ENCODE results near the gene ETV6. TPM values are rescaled to one million over a fixed set of nuclear protein-coding genes. Genes with fewer than 3 reads are reported as not detected.

ETV6 gene
- total RNA-seq, 1 donor from 2014 or later = 117 TPM

DNA sequence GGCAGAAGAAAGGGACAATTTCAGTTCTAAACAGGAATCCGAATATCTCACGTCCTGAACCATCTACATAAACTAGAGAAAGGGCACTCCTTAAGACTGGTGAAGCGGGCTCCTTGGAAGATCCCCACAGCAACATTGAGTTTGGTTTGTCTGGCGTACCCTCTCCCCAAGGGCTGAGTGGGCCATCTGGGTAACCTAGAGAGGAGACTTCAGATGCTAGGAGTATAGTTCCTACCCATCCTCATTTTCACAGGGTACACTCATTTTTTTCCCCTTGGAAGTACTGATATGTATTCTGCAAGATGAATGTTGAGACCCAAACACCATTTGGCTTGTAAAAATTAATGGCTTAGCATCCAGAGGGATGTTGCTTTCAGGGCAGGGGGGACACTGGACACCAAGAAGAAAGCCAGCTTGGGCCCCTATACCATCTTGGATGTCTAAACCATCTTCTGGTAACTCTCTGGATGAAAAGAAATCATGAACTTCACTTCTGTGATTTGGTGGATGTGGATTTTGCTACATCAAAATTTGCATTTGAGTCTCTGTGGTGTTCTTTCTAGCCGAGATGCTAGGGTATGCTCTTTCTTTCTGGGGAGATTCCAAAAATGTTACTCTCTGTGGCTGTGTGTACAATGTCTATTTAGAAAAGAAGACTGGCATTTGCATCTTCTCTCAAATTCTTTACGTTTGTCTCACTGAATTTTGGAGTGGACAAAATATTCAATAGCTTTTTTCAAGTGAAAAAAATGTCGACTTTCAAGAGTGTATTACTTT, 97.7 kb downstream of the ETV6 start:
- Mint-ChIP-seq H3K4me1 (ENCODE audit: low read depth) (peaks cover 76% of the 10 kb centered on the region), H3K27ac (peak overlapping the region; percentile 44)

DNA sequence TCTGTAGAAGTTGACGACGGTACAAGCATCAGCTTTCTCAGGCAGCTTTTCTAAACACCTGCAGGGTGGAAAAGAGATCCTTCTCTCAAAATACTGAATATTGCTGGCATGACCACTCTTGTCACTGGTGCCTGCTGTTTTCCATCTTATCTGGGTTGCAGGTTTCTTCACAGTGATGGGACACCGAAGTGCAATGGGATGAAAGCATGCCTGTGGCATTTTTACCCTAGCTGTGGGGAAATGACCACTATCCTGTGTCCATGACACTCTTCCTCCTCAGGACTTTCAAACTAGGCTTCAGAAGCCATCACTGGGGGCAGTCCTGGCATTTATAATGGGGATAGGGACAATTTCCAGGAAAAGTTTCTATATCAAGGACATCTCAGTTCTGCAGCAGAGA, 98.5 kb downstream of the ETV6 start:
- Mint-ChIP-seq H3K36me3 (ENCODE audit: low read depth) (peaks cover 36% of the 10 kb centered on the region), H3K4me3 (no peak overlapping the region), H3K9me3 (no peaks in the 10 kb centered on the region), H3K27ac (no peak overlapping the region), H3K27me3 (ENCODE audit: insufficient read depth) (no peaks in the 10 kb centered on the region), H3K4me1 (ENCODE audit: low read depth) (peaks cover 80% of the 10 kb centered on the region)
- DNase-seq (ENCODE audit: low spot score) = no peak
- intact Hi-C loops (cut with micrococcal nuclease) = no loop called here

More for the DNA sequence above, 97.7 kb downstream of the ETV6 start:
- Mint-ChIP-seq H3K4me3 (no peak overlapping the region), H3K36me3 (ENCODE audit: low read depth) (peaks cover 33% of the 10 kb centered on the region), H3K27me3 (ENCODE audit: insufficient read depth) (no peaks in the 10 kb centered on the region), H3K9me3 (no peaks in the 10 kb centered on the region)
- no peak for DNase-seq (ENCODE audit: low spot score)
- intact Hi-C loops (cut with micrococcal nuclease) = no loop called here

DNA sequence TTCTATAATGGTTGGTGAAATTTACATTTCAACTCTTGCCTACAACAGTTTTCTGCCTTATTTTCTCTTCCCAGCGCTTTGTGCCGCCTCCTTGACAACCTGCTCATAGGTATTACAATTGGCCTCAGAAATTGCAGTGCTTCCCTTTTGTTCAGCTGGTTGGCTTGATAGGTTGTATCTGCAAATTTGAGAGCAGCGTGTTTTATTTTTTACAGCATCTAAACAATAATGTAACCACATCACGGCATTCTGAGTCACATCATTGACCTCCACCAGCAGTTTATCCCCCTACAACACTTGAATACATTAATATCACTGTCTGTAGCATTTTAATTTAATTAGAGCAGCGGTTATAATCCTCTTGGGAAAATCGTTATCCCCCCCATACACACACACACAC, 99.4 kb downstream of the ETV6 start:
- no peak overlapping the region for H3K27ac Mint-ChIP-seq
- H3K9me3 Mint-ChIP-seq = no peaks in the 10 kb centered on the region
- H3K36me3 Mint-ChIP-seq (ENCODE audit: low read depth) = peaks cover 44% of the 10 kb centered on the region
- H3K4me1 Mint-ChIP-seq (ENCODE audit: low read depth) = peaks cover 80% of the 10 kb centered on the region
- H3K27me3 Mint-ChIP-seq (ENCODE audit: insufficient read depth) = no peaks in the 10 kb centered on the region
- intact Hi-C loops (cut with micrococcal nuclease) = no loop called here
- no peak overlapping the region for H3K4me3 Mint-ChIP-seq
- no peak for DNase-seq (ENCODE audit: low spot score)

DNA sequence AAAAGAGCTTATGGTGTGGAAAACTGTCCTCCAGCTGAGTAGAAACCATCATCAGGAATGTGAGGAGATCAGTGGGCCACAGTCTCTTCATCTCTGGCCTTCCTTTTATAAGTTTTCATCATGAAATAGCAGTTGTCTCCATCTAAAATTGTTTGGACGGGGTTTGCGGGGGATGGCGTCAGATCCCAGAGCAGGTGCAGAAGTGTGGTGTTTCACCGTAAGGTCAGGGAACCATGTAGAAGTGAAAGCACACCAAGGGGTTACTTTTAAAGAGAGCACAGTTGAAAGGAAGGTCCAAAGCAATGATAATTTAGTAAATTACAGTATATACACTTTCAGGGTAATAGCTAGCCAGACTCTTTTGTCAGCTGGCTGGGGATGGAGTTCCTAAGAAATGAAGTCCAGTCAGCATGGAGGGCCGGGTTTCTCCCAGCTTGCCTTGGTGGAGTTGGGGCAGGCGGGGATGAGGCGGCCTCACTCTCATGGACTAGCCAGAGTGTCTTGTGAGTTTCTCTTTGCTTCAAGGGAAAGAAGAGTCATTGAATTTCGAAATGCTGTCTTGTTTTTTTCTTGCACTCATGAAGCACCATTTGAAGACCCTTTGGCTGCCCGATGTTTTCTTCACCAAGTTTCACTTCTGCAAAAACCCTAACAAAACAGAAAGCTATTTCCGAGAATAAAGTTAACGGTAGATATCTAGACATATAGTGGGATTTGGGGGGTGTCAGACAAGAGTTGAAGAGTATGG, 100.6 kb downstream of the ETV6 start:
- no peak for DNase-seq (ENCODE audit: low spot score)
- peaks cover 55% of the 10 kb centered on the region for H3K36me3 Mint-ChIP-seq (ENCODE audit: low read depth)
- H3K27ac Mint-ChIP-seq = peak overlapping the region; percentile 18
- no peaks in the 10 kb centered on the region for H3K27me3 Mint-ChIP-seq (ENCODE audit: insufficient read depth)
- no peak overlapping the region for H3K4me3 Mint-ChIP-seq
- intact Hi-C loops (cut with micrococcal nuclease) = no loop called here
- H3K4me1 Mint-ChIP-seq (ENCODE audit: low read depth) = peaks cover 81% of the 10 kb centered on the region
- H3K9me3 Mint-ChIP-seq = no peaks in the 10 kb centered on the region

DNA sequence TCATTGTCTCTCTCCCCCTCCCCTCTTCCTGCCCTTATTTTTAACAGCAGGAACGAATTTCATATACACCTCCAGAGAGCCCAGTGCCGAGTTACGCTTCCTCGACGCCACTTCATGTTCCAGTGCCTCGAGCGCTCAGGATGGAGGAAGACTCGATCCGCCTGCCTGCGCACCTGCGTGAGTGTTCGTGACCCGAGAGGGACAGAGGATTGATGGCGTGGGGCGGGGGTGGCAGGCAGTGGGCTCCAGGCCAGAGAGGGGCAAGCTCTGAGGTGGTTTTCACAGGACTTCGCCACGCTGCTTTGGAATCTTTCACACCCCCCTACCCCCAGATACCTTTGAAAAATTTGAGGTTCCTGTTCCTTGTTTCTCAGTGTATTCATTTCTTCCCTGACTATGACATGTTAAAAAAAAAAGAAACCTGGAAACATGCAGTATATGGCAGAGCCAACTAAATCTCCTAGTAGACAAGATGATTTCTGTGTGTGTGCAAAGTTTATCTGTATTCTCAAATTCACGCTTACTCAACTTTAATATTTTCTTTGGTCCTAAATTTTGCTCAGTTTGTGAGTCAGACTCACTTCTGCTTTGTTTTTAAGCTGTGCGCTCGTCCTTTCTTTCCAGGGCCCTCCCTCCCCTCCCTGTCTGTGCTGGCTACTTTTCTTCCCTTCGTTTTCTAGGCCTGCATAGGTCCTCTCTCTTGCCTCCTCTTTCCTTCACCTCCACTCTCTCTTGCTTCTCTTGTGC, 103.1 kb downstream of the ETV6 start:
- H3K27ac Mint-ChIP-seq = peak overlapping the region; percentile 56
- peaks cover 72% of the 10 kb centered on the region for H3K4me1 Mint-ChIP-seq (ENCODE audit: low read depth)

DNA sequence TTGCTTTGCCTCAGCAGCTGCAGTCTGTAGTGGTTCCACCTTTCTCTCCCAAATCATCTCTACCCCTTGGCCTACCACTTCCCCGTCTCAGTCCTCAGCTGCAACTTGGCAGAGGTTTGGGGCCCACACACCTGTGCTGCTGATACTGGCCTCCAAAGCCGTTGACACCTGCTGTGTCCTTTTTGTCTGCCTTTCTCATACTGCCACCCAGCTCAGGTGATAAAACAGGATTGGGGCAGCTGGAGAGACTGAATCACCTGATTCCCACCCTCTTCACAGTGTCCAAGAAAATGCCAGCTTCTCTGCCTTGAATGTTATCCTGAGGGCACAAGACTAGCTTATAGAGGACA, 103.7 kb downstream of the ETV6 start:
- H3K36me3 Mint-ChIP-seq (ENCODE audit: low read depth) = peaks cover 54% of the 10 kb centered on the region
- peak overlapping the region; percentile 56 for H3K27ac Mint-ChIP-seq

More for the DNA sequence above, 103.1 kb downstream of the ETV6 start:
- no peaks in the 10 kb centered on the region for H3K9me3 Mint-ChIP-seq
- H3K36me3 Mint-ChIP-seq (ENCODE audit: low read depth) = peaks cover 54% of the 10 kb centered on the region
- no peak for DNase-seq (ENCODE audit: low spot score)
- intact Hi-C loops (cut with micrococcal nuclease) = no loop called here
- no peaks in the 10 kb centered on the region for H3K27me3 Mint-ChIP-seq (ENCODE audit: insufficient read depth)
- H3K4me3 Mint-ChIP-seq = no peak overlapping the region

DNA sequence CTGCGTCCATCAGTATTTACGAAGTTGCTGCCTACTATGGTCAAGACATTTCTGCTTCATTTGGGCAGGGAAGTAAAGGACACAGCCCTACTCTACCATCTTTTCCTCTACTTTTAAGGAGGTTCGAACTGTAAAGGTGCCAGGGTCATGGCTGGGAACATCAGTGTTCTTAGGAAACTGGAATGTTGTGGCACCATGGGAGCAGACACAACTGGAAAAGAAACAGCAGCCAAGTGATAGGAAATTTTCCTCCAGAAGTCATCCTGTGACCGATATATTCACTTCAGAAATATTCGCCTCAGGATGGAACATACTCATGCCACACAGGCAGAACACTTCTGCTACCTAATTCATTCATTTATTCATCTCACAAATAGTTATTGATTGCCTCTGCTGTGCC, 104.4 kb downstream of the ETV6 start:
- Mint-ChIP-seq H3K9me3 (no peaks in the 10 kb centered on the region), H3K27ac (peak overlapping the region; percentile 40), H3K4me3 (no peak overlapping the region)

More for the DNA sequence above, 103.7 kb downstream of the ETV6 start:
- intact Hi-C loops (cut with micrococcal nuclease) = no loop called here
- no peak for DNase-seq (ENCODE audit: low spot score)
- Mint-ChIP-seq H3K4me3 (no peak overlapping the region), H3K9me3 (no peaks in the 10 kb centered on the region), H3K4me1 (ENCODE audit: low read depth) (peaks cover 67% of the 10 kb centered on the region), H3K27me3 (ENCODE audit: insufficient read depth) (no peaks in the 10 kb centered on the region)

DNA sequence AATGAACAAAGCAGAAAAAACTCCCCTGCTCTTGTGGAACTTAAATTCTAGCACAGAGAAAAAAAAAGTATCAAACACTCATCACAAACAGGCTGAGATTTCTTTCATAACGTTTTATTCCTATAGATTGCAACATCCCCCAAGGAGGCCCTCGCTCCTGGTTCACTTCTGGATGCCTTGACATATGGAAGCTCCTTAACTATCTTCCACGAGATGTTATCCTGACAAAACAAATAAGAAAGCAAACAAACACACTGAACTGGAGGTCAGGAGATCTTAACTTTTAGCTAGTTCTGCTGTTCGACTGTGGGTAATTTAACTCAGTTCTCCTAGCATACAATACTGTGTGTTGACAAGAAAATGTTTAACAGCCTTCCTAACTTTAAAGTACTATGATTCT, 104.8 kb downstream of the ETV6 start:
- no peaks in the 10 kb centered on the region for H3K9me3 Mint-ChIP-seq
- H3K27ac Mint-ChIP-seq = no peak overlapping the region
- H3K4me1 Mint-ChIP-seq (ENCODE audit: low read depth) = peaks cover 67% of the 10 kb centered on the region

More for the DNA sequence above, 104.4 kb downstream of the ETV6 start:
- Mint-ChIP-seq H3K27me3 (ENCODE audit: insufficient read depth) (no peaks in the 10 kb centered on the region), H3K4me1 (ENCODE audit: low read depth) (peaks cover 67% of the 10 kb centered on the region), H3K36me3 (ENCODE audit: low read depth) (peaks cover 57% of the 10 kb centered on the region)
- intact Hi-C loops (cut with micrococcal nuclease) = no loop called here
- DNase-seq (ENCODE audit: low spot score) = no peak

DNA sequence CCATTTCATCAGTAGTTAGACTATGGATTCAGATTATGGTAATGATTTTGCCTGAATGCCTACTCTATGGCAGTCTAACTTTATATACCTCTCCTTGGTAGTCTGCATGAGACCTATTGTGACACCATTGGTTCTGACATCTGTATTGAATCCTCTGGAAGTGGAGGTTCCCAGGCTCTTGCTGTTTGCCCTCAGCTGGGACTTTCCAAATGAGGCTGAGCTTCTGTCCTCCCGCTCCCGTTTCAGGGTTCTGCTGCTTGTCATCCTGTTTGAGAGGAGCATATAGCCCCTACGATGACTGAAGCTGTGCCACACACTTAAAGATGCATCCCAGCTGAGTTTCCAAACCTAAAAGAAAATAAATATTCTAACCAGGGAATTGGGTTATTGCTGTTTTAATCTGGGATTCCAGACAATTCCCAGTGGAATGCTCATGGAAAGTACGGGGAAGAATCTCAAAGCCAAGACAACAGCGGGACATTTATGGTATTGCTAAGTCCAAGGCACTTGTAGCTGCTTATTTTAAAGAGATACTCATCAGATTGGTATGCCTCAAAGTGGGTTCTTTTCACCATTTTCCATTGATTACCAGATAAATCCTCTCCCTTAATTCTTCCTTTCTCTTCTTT, 105.9 kb downstream of the ETV6 start:
- Mint-ChIP-seq H3K9me3 (no peaks in the 10 kb centered on the region), H3K36me3 (ENCODE audit: low read depth) (peaks cover 59% of the 10 kb centered on the region), H3K27me3 (ENCODE audit: insufficient read depth) (no peaks in the 10 kb centered on the region), H3K4me3 (no peak overlapping the region), H3K4me1 (ENCODE audit: low read depth) (peaks cover 67% of the 10 kb centered on the region), H3K27ac (no peak overlapping the region)
- no peak for DNase-seq (ENCODE audit: low spot score)
- intact Hi-C loops (cut with micrococcal nuclease) = no loop called here

More for the DNA sequence above, 104.8 kb downstream of the ETV6 start:
- DNase-seq (ENCODE audit: low spot score) = no peak
- Mint-ChIP-seq H3K4me3 (no peak overlapping the region), H3K27me3 (ENCODE audit: insufficient read depth) (no peaks in the 10 kb centered on the region), H3K36me3 (ENCODE audit: low read depth) (peaks cover 56% of the 10 kb centered on the region)
- intact Hi-C loops (cut with micrococcal nuclease) = no loop called here

DNA sequence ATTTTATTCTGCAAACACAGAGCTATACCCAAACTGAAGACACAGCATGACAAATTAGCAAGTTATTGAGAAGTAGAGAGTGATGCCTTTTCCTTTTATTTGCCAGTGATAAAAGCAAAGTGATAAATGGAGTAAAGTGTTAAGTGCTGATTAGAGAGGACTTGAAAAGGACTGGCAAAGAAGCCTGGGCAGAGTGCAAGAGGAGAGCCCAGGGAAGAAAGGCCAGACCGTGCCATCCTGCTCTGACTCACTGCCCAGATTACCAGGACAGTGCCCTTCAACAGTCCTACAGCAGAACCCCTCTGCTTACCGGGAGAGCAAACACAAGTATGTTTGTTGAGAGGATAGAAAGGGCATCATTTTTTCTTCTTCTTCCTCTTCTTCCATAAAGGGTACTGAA, 106.5 kb downstream of the ETV6 start:
- DNase-seq (ENCODE audit: low spot score) = no peak
- intact Hi-C loops (cut with micrococcal nuclease) = no loop called here
- Mint-ChIP-seq H3K4me1 (ENCODE audit: low read depth) (peaks cover 71% of the 10 kb centered on the region), H3K36me3 (ENCODE audit: low read depth) (peaks cover 63% of the 10 kb centered on the region), H3K27ac (no peak overlapping the region), H3K4me3 (no peak overlapping the region), H3K27me3 (ENCODE audit: insufficient read depth) (no peaks in the 10 kb centered on the region), H3K9me3 (no peaks in the 10 kb centered on the region)

DNA sequence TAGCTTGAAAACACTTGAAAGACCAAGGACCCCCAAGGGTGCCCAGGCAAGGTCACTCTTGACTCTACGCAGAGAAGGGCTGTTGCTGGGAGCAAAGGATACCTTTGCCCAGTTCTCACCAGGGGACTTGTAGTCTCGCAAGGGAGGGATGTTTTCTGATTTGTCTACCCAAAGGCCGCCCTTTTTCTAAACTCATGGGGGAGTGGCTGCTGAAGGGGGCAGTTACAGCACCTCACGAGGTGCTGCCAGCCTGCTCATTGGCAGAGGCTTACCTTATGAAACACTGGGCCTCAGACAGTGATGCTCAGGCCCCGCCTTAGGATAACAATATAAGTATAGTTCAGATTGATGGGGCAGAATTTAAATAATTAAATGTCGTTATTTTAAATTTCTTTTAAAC, 107.0 kb downstream of the ETV6 start:
- no peak overlapping the region for H3K4me3 Mint-ChIP-seq
- H3K27ac Mint-ChIP-seq = no peak overlapping the region
- intact Hi-C loops (cut with micrococcal nuclease) = no loop called here
- DNase-seq (ENCODE audit: low spot score) = no peak
- no peaks in the 10 kb centered on the region for H3K27me3 Mint-ChIP-seq (ENCODE audit: insufficient read depth)
- H3K9me3 Mint-ChIP-seq = no peaks in the 10 kb centered on the region
- peaks cover 61% of the 10 kb centered on the region for H3K36me3 Mint-ChIP-seq (ENCODE audit: low read depth)
- peaks cover 71% of the 10 kb centered on the region for H3K4me1 Mint-ChIP-seq (ENCODE audit: low read depth)

DNA sequence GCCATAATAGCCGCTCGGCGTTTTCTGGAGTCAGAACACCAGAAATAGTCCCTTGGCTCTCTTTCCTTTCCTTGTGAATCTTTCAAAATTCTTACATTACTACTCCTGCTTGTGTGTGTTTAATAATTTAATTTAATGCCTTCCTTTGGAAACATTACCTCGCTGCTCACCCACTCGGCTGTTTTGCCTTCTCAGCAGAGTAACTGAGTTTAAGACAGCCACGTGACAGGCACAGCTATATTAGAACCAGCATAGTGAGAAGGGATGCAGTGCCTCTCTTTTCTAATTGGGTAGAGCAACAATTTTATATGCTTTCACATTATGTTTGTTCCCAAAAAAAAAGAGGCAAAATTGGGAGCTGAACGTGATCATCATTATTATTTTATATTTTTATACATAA, 107.6 kb downstream of the ETV6 start:
- H3K9me3 Mint-ChIP-seq = no peaks in the 10 kb centered on the region
- no peak overlapping the region for H3K27ac Mint-ChIP-seq
- no peaks in the 10 kb centered on the region for H3K27me3 Mint-ChIP-seq (ENCODE audit: insufficient read depth)
- peaks cover 58% of the 10 kb centered on the region for H3K36me3 Mint-ChIP-seq (ENCODE audit: low read depth)
- no peak for DNase-seq (ENCODE audit: low spot score)
- H3K4me1 Mint-ChIP-seq (ENCODE audit: low read depth) = peaks cover 71% of the 10 kb centered on the region
- intact Hi-C loops (cut with micrococcal nuclease) = no loop called here
- H3K4me3 Mint-ChIP-seq = no peak overlapping the region

Measured in activated T-helper 1 cell treated with anti-CD3 and anti-CD28 coated beads, Interleukin-12 subunit alpha, Interleukin-12 subunit beta, Interleukin-2, Interleukin-4 antibody, amounts not matched to agents 30 ng/mL and 10 ng/mL and 1 ng/mL, durations not matched to agents 14 hours and 24 hours and 36 hours (primary cell).